H1 (cell line): Measurements from ENCODE around the gene RAD23A. TPM values are rescaled to one million over a fixed set of nuclear protein-coding genes. Genes with fewer than 3 reads are reported as not detected.

Experiments
- CTCF ChIA-PET: fragments of 300-600 bp; sonication (Branson Sonifier 250); formaldehyde crosslinking; loops from one replicate; lab custom pipeline; 2021; ENCODE audit not compliant: partially characterized antibody; lab: Charles Lee
- POLR2A ChIA-PET: fragments of 300-600 bp; sonication (Branson Sonifier 250); formaldehyde crosslinking; loops from one replicate; lab custom pipeline; 2021; ENCODE audit warnings: inconsistent platforms; ENCODE audit not compliant: partially characterized antibody; lab: Charles Lee
- DNase-seq, 2 experiments: peaks; one replicate each; pipeline versions ENCODE4 v3.0.0 to v3.0.0-alpha.2; 2010 to 2022; ENCODE audit warnings: low spot score in 2 of 2, low read depth in 1 of 2, mixed read lengths in 1 of 2
- FAIRE-seq: peaks from 2 replicates; lab custom pipeline; 2011; peaks lifted over from hg19 to GRCh38; lab: Jason Lieb, UNC
- H2AFZ ChIP-seq: 2 replicates; pipeline ENCODE4 v1.8.1; 2012; ENCODE audit warnings: low read length, inconsistent platforms
- H2AK5ac ChIP-seq: 2 replicates; pipeline ENCODE4 v1.6.1; 2013; ENCODE audit warnings: low read depth, low read length
- H2BK120ac ChIP-seq: replicated peaks from 2 replicates; pipeline ENCODE3; 2013; ENCODE audit warnings: low read depth, low read length, inconsistent platforms
- H2BK12ac ChIP-seq: 2 replicates; pipeline ENCODE4 v1.6.1; 2013; ENCODE audit warnings: low read depth, low read length
- H2BK15ac ChIP-seq: 2 replicates; pipeline ENCODE4 v1.6.1; 2013; ENCODE audit warnings: low read length
- H2BK20ac ChIP-seq: 2 replicates; pipeline ENCODE4 v1.6.1; 2013; ENCODE audit warnings: low read length
- H2BK5ac ChIP-seq: 2 replicates; pipeline ENCODE4 v1.6.1; 2013; ENCODE audit warnings: low read depth, low read length
- H3K14ac ChIP-seq: 2 replicates; pipeline ENCODE4 v1.6.1; 2013; ENCODE audit warnings: inconsistent platforms; ENCODE audit not compliant: insufficient read length
- H3K18ac ChIP-seq: 2 replicates; pipeline ENCODE4 v1.6.1; 2013; ENCODE audit warnings: low read length; ENCODE audit errors: extremely low read depth
- H3K23ac ChIP-seq: 2 replicates; pipeline ENCODE4 v1.6.1; 2013; ENCODE audit warnings: inconsistent platforms; ENCODE audit not compliant: insufficient read length
- H3K23me2 ChIP-seq: 2 replicates; pipeline ENCODE4 v1.6.1; 2013; ENCODE audit warnings: low read depth, low read length
- H3K27ac ChIP-seq: 2 replicates; pipeline ENCODE4 v1.6.1; 2011; ENCODE audit warnings: low read depth, low read length, inconsistent platforms
- H3K27me3 ChIP-seq, 4 experiments: replicated peaks in 1 of 4; 1 replicate in 1 of 4; 2 replicates in 3 of 4; pipeline versions ENCODE4 v1.6.1 to v1.8.1; 2011 to 2013; ENCODE audit warnings: low read length in 3 of 4, mild to moderate bottlenecking in 3 of 4, inconsistent platforms in 2 of 4, mixed read lengths in 2 of 4, moderate library complexity in 1 of 4; ENCODE audit not compliant: control insufficient read depth in 3 of 4, insufficient read depth in 3 of 4; ENCODE audit errors: extremely low read depth in 1 of 4
- H3K36me3 ChIP-seq, 4 experiments: 2 replicates each; pipeline versions ENCODE4 v1.6.1 to v1.8.1; 2011 to 2013; ENCODE audit warnings: mild to moderate bottlenecking in 4 of 4, low read length in 3 of 4, moderate library complexity in 2 of 4, control low read depth in 1 of 4, inconsistent platforms in 1 of 4; ENCODE audit not compliant: insufficient read depth in 4 of 4, control insufficient read depth in 2 of 4
- H3K4ac ChIP-seq: replicated peaks from 2 replicates; pipeline ENCODE3; 2013; ENCODE audit warnings: low read length, low read depth, mixed read lengths, inconsistent platforms; ENCODE audit not compliant: insufficient read length
- H3K4me1 ChIP-seq, 4 experiments: replicated peaks in 1 of 4; 1 replicate in 1 of 4; 2 replicates in 3 of 4; pipeline versions ENCODE4 v1.6.1 to v1.8.1; 2011 to 2013; ENCODE audit warnings: low read length in 3 of 4, inconsistent platforms in 2 of 4, mixed read lengths in 1 of 4; ENCODE audit not compliant: insufficient read depth in 4 of 4, control insufficient read depth in 3 of 4
- H3K4me2 ChIP-seq, 2 experiments: 2 replicates each; pipeline versions ENCODE4 v1.6.1 to v1.8.1; 2011 to 2013; ENCODE audit warnings: low read depth in 2 of 2, low read length in 2 of 2, control low read depth in 1 of 2, inconsistent platforms in 1 of 2, mild to moderate bottlenecking in 1 of 2; ENCODE audit not compliant: insufficient read depth in 1 of 2
- H3K4me3 ChIP-seq, 4 experiments: fragments of 200-600, 300-600 bp in 1 of 4; sonication (generic), shearing (Covaris generic), sonication (Bioruptor Twin) in 1 of 4; 2 replicates each; pipeline versions ENCODE4 v1.5.1 to v1.8.1; 2011 to 2016; ENCODE audit warnings: low read length in 4 of 4, low read depth in 3 of 4, control low read depth in 2 of 4, inconsistent platforms in 2 of 4, mild to moderate bottlenecking in 2 of 4, mixed read lengths in 1 of 4, moderate library complexity in 1 of 4; ENCODE audit not compliant: insufficient read depth in 2 of 4; ENCODE audit errors: extremely low read depth in 1 of 4
- H3K56ac ChIP-seq: replicated peaks from 2 replicates; pipeline ENCODE3; 2013; ENCODE audit warnings: low read depth, mild to moderate bottlenecking, mixed read lengths, low read length, inconsistent platforms; ENCODE audit not compliant: insufficient read length
- H3K79me1 ChIP-seq: 2 replicates; pipeline ENCODE4 v1.6.1; 2013; ENCODE audit warnings: low read depth, low read length, control low read depth
- H3K79me2 ChIP-seq, 2 experiments: 2 replicates each; pipeline versions ENCODE4 v1.6.1 to v1.8.1; 2012 to 2013; ENCODE audit warnings: low read length in 2 of 2, mild to moderate bottlenecking in 2 of 2, inconsistent platforms in 1 of 2; ENCODE audit not compliant: insufficient read depth in 2 of 2, control insufficient read depth in 1 of 2
- H3K9ac ChIP-seq, 4 experiments: replicated peaks in 1 of 4; 1 replicate in 1 of 4; 2 replicates in 3 of 4; pipeline versions ENCODE4 v1.6.1 to v1.8.1; 2011 to 2013; ENCODE audit warnings: low read depth in 3 of 4, low read length in 3 of 4, control low read depth in 2 of 4, mild to moderate bottlenecking in 2 of 4, moderate library complexity in 2 of 4, inconsistent platforms in 1 of 4; ENCODE audit errors: extremely low read depth in 1 of 4
- H3K9me3 ChIP-seq, 2 experiments: 2 replicates each; pipeline versions ENCODE4 v1.6.1 to v1.8.1; 2012 to 2013; ENCODE audit warnings: mild to moderate bottlenecking in 2 of 2, moderate library complexity in 2 of 2, control low read depth in 1 of 2, inconsistent platforms in 1 of 2, low read depth in 1 of 2, low read length in 1 of 2, mixed read lengths in 1 of 2; ENCODE audit not compliant: insufficient read depth in 2 of 2
- H4K20me1 ChIP-seq, 2 experiments: replicated peaks in 1 of 2; 2 replicates each; pipeline versions ENCODE3 to v1.8.1; 2011 to 2013; ENCODE audit warnings: inconsistent platforms in 2 of 2, low read length in 2 of 2, mild to moderate bottlenecking in 1 of 2; ENCODE audit not compliant: insufficient read depth in 2 of 2, control insufficient read depth in 1 of 2
- H4K5ac ChIP-seq: 2 replicates; pipeline ENCODE4 v1.6.1; 2013; ENCODE audit warnings: low read length, low read depth, mixed read lengths, inconsistent platforms; ENCODE audit not compliant: insufficient read length
- H4K8ac ChIP-seq: 2 replicates; pipeline ENCODE4 v1.8.0; 2013; ENCODE audit warnings: mild to moderate bottlenecking, moderate library complexity, low read length, inconsistent platforms; ENCODE audit not compliant: insufficient read depth; ENCODE audit errors: extremely low read depth
- H4K91ac ChIP-seq: replicated peaks from 2 replicates; pipeline ENCODE3; 2013; ENCODE audit warnings: low read length, mixed read lengths, inconsistent platforms; ENCODE audit not compliant: insufficient read length
- CTBP2 ChIP-seq: IDR thresholded peaks from 2 replicates; pipeline ENCODE4 v1.7.0; 2011; ENCODE audit warnings: borderline replicate concordance, mild to moderate bottlenecking, moderate library complexity, mixed read lengths, low read length; ENCODE audit not compliant: insufficient read depth, insufficient read length
- SAP30 ChIP-seq: fragments of 300-600 bp; sonication (generic); IDR thresholded peaks from 2 replicates; pipeline ENCODE4 v1.7.1; 2012; ENCODE audit warnings: low read length, moderate library complexity, mild to moderate bottlenecking, inconsistent platforms; ENCODE audit not compliant: insufficient read depth, insufficient replicate concordance
- WGBS, 2 experiments: shearing (Covaris generic) in 1 of 2; methylation state at CpG; one replicate each; pipeline versions ENCODE4 v1.1.6 to v1.1.7; 2013 to 2015; ENCODE audit warnings: low lambda C conversion rate in 2 of 2, mixed read lengths in 2 of 2, inconsistent platforms in 1 of 2, low coverage in 1 of 2, missing lambda C conversion rate in 1 of 2; ENCODE audit not compliant: insufficient replicate concordance in 2 of 2, insufficient coverage in 1 of 2, insufficient read length in 1 of 2; ENCODE audit errors: extremely low coverage in 1 of 2, missing lambda C conversion rate in 1 of 2; 5-methylcytosine and 5-hydroxymethylcytosine counted together
- polyA plus RNA-seq, 7 experiments: library from polyadenylated mRNA; depleted of rRNA in 3 of 7; stranded (reverse) in 5 of 7; unstranded in 2 of 7; fragments of >200 nt in 5 of 7; fragments of 200-250 nt in 2 of 7; gene quantifications; 1 replicate in 5 of 7; 2 replicates in 1 of 7; 4 replicates in 1 of 7; pipeline versions ENCODE4 v1.2.1 to v1.2.3, GENCODE V29; 2011 to 2013; ENCODE audit warnings: missing spikeins in 2 of 7, mixed read lengths in 2 of 7
- total RNA-seq: library from RNA; stranded (reverse); fragmentation: NEBNext Ultra II Directional; extraction: Animal tissue kit (Norgen Biotek cat#: 25700); gene quantifications from 2 replicates; pipeline ENCODE4 v1.2.1, GENCODE V29; 2021

Gene RAD23A
- total and polyA plus RNA-seq, 2 of the 8 experiments (the other 6 are each of a cell fraction or from before 2014, with no cell fraction given) = 40.0 to 76.1 TPM

- Histone ChIP-seq H3K4me3 (peak overlapping the region; percentile 80 to 100 (median 97)), H4K5ac (no peak overlapping the region), H2BK12ac (no peak overlapping the region), H3K4ac (no peak overlapping the region), H3K27ac (peak overlapping the region; percentile 51), H3K4me2 (peak overlapping the region; percentile 88 to 94), H3K23me2 (peaks cover 8% of the 10 kb centered on the region; the same call in 1 of the 2 replicates), H3K36me3 (peaks cover 13 to 33% (median 20%) of the 10 kb centered on the region in 4 experiments), H4K20me1 (peaks cover 3 to 8% of the 10 kb centered on the region in 2 experiments), H2BK15ac (no peak overlapping the region), H3K56ac (no peak overlapping the region), H3K9me3 (no peaks in the 10 kb centered on the region), H4K8ac (peak overlapping the region; percentile 54), H2AFZ (no peak overlapping the region), H3K27me3 (no peaks in the 10 kb centered on the region), H2BK5ac (peak overlapping the region; percentile 91), H3K9ac (peak overlapping the region; percentile 83 to 90 (median 87)), H3K4me1 (peaks cover 0 to 13% (median 7%) of the 10 kb centered on the region in 4 experiments; a peak in 4 of 7 replicates), H2BK20ac (no peak overlapping the region), H2AK5ac (peak overlapping the region; percentile 17; the same call in 1 of the 2 replicates), H4K91ac (peak overlapping the region; percentile 5), H3K18ac (0 out of 2 replicates have a peak overlapping the region, but pooled peaks have one; percentile 65), H3K23ac (no peak overlapping the region), H3K14ac (no peak overlapping the region), H3K79me1 (peaks cover 12% of the 10 kb centered on the region), H2BK120ac (no peak overlapping the region), H3K79me2 (peaks cover 10 to 27% of the 10 kb centered on the region in 2 experiments)
- DNase-seq (no peak), FAIRE-seq (no peak)
- CTCF ChIA-PET = interaction anchor here (0.5 to 1.8 kb wide), 11 partner anchors 9 to 323 kb away, joined by 3 to 6 read pairs (median 3); no protein-coding TSS in a partner anchor
- 38% methylated on average over 16 of the region's 16 CpGs; no CpG with 5 or more reads in 1 of the 2 experiments for WGBS, 2 experiments
- POLR2A ChIA-PET = interaction anchor here (0.7 to 7.4 kb wide), 28 partner anchors 9 to 840 kb away, joined by 3 to 58 read pairs (median 3); partner anchors contain the start of genes GADD45GIP1, GCDH, KLF1 and RAD23A
- TF ChIP-seq SAP30 (peak; percentile 50), CTBP2 (no peak)
Observed at GRCh38 chr19:12932392-12933286, 13.0 kb upstream of the RAD23A start.
